Kidney (tissue), 14 donors: ENCODE results near the gene CD34. TPM values are rescaled to one million over a fixed set of nuclear protein-coding genes. Genes with fewer than 3 reads are reported as not detected.

Experiments
- DNase-seq, 5 donors: peaks; one replicate each; pipeline ENCODE4 v3.0.0-alpha.2; 2013 to 2020
- FAIRE-seq: peaks from 2 replicates; lab custom pipeline; 2012; peaks lifted over from hg19 to GRCh38; lab: Jason Lieb, UNC
- H3K27ac ChIP-seq, 2 donors: one replicate each; pipeline ENCODE4 v1.7.0; 2013; ENCODE audit warnings: low read depth in 2 of 2, low read length in 2 of 2, inconsistent platforms in 1 of 2
- H3K27me3 ChIP-seq: one replicate; pipeline ENCODE4 v1.7.1; 2013; ENCODE audit warnings: low read length, inconsistent platforms; ENCODE audit not compliant: control insufficient read depth, insufficient read depth
- H3K36me3 ChIP-seq, 3 donors: one replicate each; pipeline versions ENCODE4 v1.7.0 to v1.7.1; 2013; ENCODE audit warnings: low read length in 3 of 3, control low read depth in 1 of 3, inconsistent platforms in 1 of 3; ENCODE audit not compliant: insufficient read depth in 3 of 3, control insufficient read depth in 2 of 3
- H3K4me1 ChIP-seq, 3 donors: one replicate each; pipeline versions ENCODE4 v1.7.0 to v1.7.1; 2013; ENCODE audit warnings: low read length in 3 of 3, inconsistent platforms in 1 of 3, low read depth in 1 of 3; ENCODE audit not compliant: control insufficient read depth in 2 of 3, insufficient read depth in 2 of 3
- H3K4me3 ChIP-seq, 3 donors: one replicate each; pipeline versions ENCODE4 v1.7.0 to v1.8.1; 2013; ENCODE audit warnings: low read length in 3 of 3, control low read depth in 1 of 3, inconsistent platforms in 1 of 3
- H3K9ac ChIP-seq, 3 donors: one replicate each; pipeline versions ENCODE4 v1.7.0 to v1.7.1; 2013; ENCODE audit warnings: low read length in 3 of 3, control low read depth in 1 of 3, inconsistent platforms in 1 of 3
- H3K9me3 ChIP-seq, 3 donors: one replicate each; pipeline versions ENCODE4 v1.7.0 to v1.7.1; 2013; ENCODE audit warnings: low read length in 3 of 3, control low read depth in 1 of 3, inconsistent platforms in 1 of 3; ENCODE audit not compliant: control insufficient read depth in 2 of 3, insufficient read depth in 1 of 3
- CTCF ChIP-seq: IDR thresholded peaks from 3 replicates; pipeline ENCODE4 v1.5.1; 2012; ENCODE audit warnings: mild to moderate bottlenecking, moderate library complexity, borderline replicate concordance; ENCODE audit not compliant: insufficient read depth; ENCODE audit errors: extremely low read depth
- intact Hi-C: fragments of 100-400 bp; cut with DNase I; formaldehyde crosslinking; loops from one replicate; pipeline ENCODE4 v1.11.1; 2022
- polyA plus RNA-seq: library from polyadenylated mRNA; stranded (reverse); fragments of 350-450 nt; fragmentation: Illumina TruSeq; extraction: RNeasy Lipid Tissue Mini Kit (QIAGEN cat#74804); gene quantifications from one replicate; pipeline ENCODE4 v1.2.3, GENCODE V29; 2014; ENCODE audit warnings: low read depth, low replicate concordance; ENCODE audit not compliant: insufficient read depth
- total RNA-seq: library from RNA; stranded (reverse); fragmentation: NEBNext Ultra II Directional; extraction: Animal tissue kit (Norgen Biotek cat#: 25700); gene quantifications from one replicate; pipeline ENCODE4 v1.2.1, GENCODE V29; 2021
- donor health status: control.
- donor health status: control.
- donor health status: control.
- donor health status: control.
- donor health status: control.
- donor health status: DM: yes; HTN: yes; CAD: no.
- donor health status: Normal renal cell carcinoma (clear cell type).

The CD34 gene
- total and polyA plus RNA-seq, 2 donors from 2014 or later, result 50.9 to 69.4 TPM

DNA sequence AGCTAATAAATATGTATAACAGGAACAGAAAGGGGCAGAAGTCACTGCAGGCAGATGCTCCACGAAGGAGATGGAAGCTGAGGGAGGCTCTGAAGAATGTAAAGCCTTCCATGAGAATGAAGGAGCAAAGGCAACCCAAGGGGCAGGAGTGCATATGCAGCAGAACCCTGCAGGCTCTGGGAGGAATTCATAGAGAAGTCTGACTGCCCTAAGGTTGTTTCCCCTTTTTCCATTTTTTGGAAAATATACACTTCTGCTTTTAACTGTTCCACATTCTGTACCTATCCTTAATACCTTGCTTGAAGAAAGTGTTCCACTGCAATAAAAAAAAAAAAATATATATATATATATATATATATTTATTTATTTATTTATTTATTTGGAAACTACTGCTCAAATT lies 69.6 kb downstream of the CD34 start:
- Histone ChIP-seq H3K9ac (no peak overlapping the region), H3K4me3 (no peak overlapping the region), H3K4me1 (peaks cover 0 to 31% (median 29%) of the 10 kb centered on the region in 3 donors), H3K27me3 (no peaks in the 10 kb centered on the region), H3K36me3 (peaks cover 0 to 10% (median 0%) of the 10 kb centered on the region in 3 donors), H3K9me3 (no peaks in the 10 kb centered on the region), H3K27ac (no peak overlapping the region)
- TF ChIP-seq CTCF, result no peak
- intact Hi-C loops, result no loop called here
- FAIRE-seq (no peak), DNase-seq (no peak)

DNA sequence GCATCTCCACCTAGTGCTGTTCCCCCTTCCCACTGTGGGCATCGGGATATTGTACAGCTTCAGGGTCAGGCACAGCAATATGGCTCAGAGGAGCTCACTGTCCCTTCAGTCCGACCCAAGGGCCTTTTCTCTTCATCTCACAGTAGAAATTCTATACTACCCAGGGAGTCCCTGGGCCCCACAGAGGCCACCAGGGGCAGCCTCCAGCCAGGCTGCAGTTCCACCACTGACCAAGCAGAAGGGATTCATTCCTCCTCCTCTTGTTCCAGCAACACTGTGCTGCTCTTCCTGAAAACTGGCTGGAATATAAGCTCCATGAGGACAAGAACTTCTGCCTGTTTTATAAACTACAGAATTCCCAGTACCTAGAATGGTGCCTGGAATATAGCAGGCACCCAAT lies 70.5 kb downstream of the CD34 start:
- FAIRE-seq (no peak), DNase-seq (no peak)
- H3K27ac ChIP-seq, result no peak overlapping the region
- intact Hi-C loops, result no loop called here
- no peak for TF ChIP-seq CTCF
- H3K4me1 ChIP-seq, result peaks cover 0 to 31% (median 31%) of the 10 kb centered on the region in 3 donors
- no peak overlapping the region for H3K9ac ChIP-seq
- peaks cover 0 to 10% (median 0%) of the 10 kb centered on the region in 3 donors for H3K36me3 ChIP-seq
- no peaks in the 10 kb centered on the region for H3K27me3 ChIP-seq
- H3K4me3 ChIP-seq, result no peak overlapping the region
- H3K9me3 ChIP-seq, result no peaks in the 10 kb centered on the region

- no peaks in the 10 kb centered on the region for H3K27me3 ChIP-seq
- H3K9me3 ChIP-seq, result no peaks in the 10 kb centered on the region
- peaks cover 0 to 10% (median 0%) of the 10 kb centered on the region in 3 donors for H3K36me3 ChIP-seq
- intact Hi-C loops, result no loop called here
- DNase-seq (no peak), FAIRE-seq (no peak)
- peak overlapping the region in 1 of 3 donors; percentile 30 for H3K9ac ChIP-seq
- peak overlapping the region; percentile 45 to 58 for H3K27ac ChIP-seq
- no peak overlapping the region for H3K4me3 ChIP-seq
- peaks cover 0 to 29% (median 23%) of the 10 kb centered on the region in 3 donors for H3K4me1 ChIP-seq
- TF ChIP-seq CTCF, result no peak
These were observed 71.9 kb downstream of the CD34 start for GRCh38 chr1:207839083-207839413.
